Measurements from ENCODE around the gene SGCD.

- no peak for TF ChIP-seq EZH2phosphoT487 (IDR thresholded peaks at IDR 0.05; ENCODE audit: insufficient read depth, low read depth)
- TF ChIP-seq EZH2 (IDR thresholded peaks at IDR 0.05; ENCODE audit: insufficient read depth, poor library complexity, severe bottlenecking) = no peak
Observed at GRCh38 chr5:156366521-156366920, 39.6 kb downstream of the SGCD start.

Data from GM23248 (cell line).